ENCODE data around the gene LINC01488. TPM values are rescaled to one million over a fixed set of nuclear protein-coding genes. Genes with fewer than 3 reads are reported as not detected.

Gene LINC01488
- total and polyA plus RNA-seq, 9 donors: 0.04 to 0.16 (median 0.10) TPM; not detected in 2

GRCh38 chr11:69438286-69438920, 43.1 kb upstream of the LINC01488 start:
- Histone ChIP-seq H3K9me3 (replicated peaks; ENCODE audit: control insufficient read depth, low read depth, low read length) (no peaks in the 10 kb centered on the region), H3K36me3 (ENCODE audit: control insufficient read depth, insufficient read depth, low read length) (no peaks in the 10 kb centered on the region), H3K4me3 (ENCODE audit: low read length) (no peak overlapping the region), H3K27me3 (ENCODE audit: control insufficient read depth, insufficient read depth, low read length) (peaks cover 7% of the 10 kb centered on the region), H3K4me1 (ENCODE audit: control insufficient read depth, insufficient read depth, low read length) (peaks cover 49% of the 10 kb centered on the region), H3K27ac (ENCODE audit: low read length) (no peak overlapping the region)
- DNase-seq: no peak
- 76% methylated on average over 17 of the region's 25 CpGs for WGBS (ENCODE audit: insufficient coverage)

- Histone ChIP-seq H3K36me3 (ENCODE audit: control insufficient read depth, insufficient read depth, low read length) (no peaks in the 10 kb centered on the region), H3K4me3 (ENCODE audit: low read length) (no peak overlapping the region), H3K4me1 (ENCODE audit: control insufficient read depth, insufficient read depth, low read length) (peaks cover 56% of the 10 kb centered on the region), H3K27ac (ENCODE audit: low read length) (no peak overlapping the region), H3K27me3 (ENCODE audit: control insufficient read depth, insufficient read depth, low read length) (peaks cover 5% of the 10 kb centered on the region), H3K9me3 (replicated peaks; ENCODE audit: control insufficient read depth, low read depth, low read length) (no peaks in the 10 kb centered on the region)
- WGBS (ENCODE audit: insufficient coverage): 70% methylated on average over 2 of the region's 2 CpGs
- no peak for DNase-seq
These were observed 42.3 kb upstream of the LINC01488 start for GRCh38 chr11:69439127-69439526.

- Histone ChIP-seq H3K4me1 (ENCODE audit: control insufficient read depth, insufficient read depth, low read length) (peaks cover 60% of the 10 kb centered on the region), H3K36me3 (ENCODE audit: control insufficient read depth, insufficient read depth, low read length) (no peaks in the 10 kb centered on the region), H3K27me3 (ENCODE audit: control insufficient read depth, insufficient read depth, low read length) (peaks cover 5% of the 10 kb centered on the region), H3K27ac (ENCODE audit: low read length) (no peak overlapping the region), H3K9me3 (replicated peaks; ENCODE audit: control insufficient read depth, low read depth, low read length) (no peaks in the 10 kb centered on the region), H3K4me3 (ENCODE audit: low read length) (no peak overlapping the region)
- WGBS (ENCODE audit: insufficient coverage): 90% methylated on average over 8 of the region's 13 CpGs
- DNase-seq: no peak
These were observed 41.6 kb upstream of the LINC01488 start for GRCh38 chr11:69439651-69440464.

GRCh38 chr11:69440876-69441275, 40.6 kb upstream of the LINC01488 start:
- no peaks in the 10 kb centered on the region for H3K9me3 ChIP-seq (replicated peaks; ENCODE audit: control insufficient read depth, low read depth, low read length)
- H3K36me3 ChIP-seq (ENCODE audit: control insufficient read depth, insufficient read depth, low read length): no peaks in the 10 kb centered on the region
- H3K4me3 ChIP-seq (ENCODE audit: low read length): no peak overlapping the region
- H3K27me3 ChIP-seq (ENCODE audit: control insufficient read depth, insufficient read depth, low read length): peaks cover 1% of the 10 kb centered on the region
- peaks cover 58% of the 10 kb centered on the region for H3K4me1 ChIP-seq (ENCODE audit: control insufficient read depth, insufficient read depth, low read length)
- DNase-seq: no peak
- no peak overlapping the region for H3K27ac ChIP-seq (ENCODE audit: low read length)
- WGBS (ENCODE audit: insufficient coverage): 91% methylated on average over 4 of the region's 6 CpGs

- no peaks in the 10 kb centered on the region for H3K27me3 ChIP-seq (ENCODE audit: control insufficient read depth, insufficient read depth, low read length)
- no peak overlapping the region for H3K4me3 ChIP-seq (ENCODE audit: low read length)
- no peaks in the 10 kb centered on the region for H3K9me3 ChIP-seq (replicated peaks; ENCODE audit: control insufficient read depth, low read depth, low read length)
- H3K36me3 ChIP-seq (ENCODE audit: control insufficient read depth, insufficient read depth, low read length): no peaks in the 10 kb centered on the region
- peak overlapping the region; percentile 98 for H3K27ac ChIP-seq (ENCODE audit: low read length)
- no peak for DNase-seq
- 64% methylated on average over 8 of the region's 10 CpGs for WGBS (ENCODE audit: insufficient coverage)
- H3K4me1 ChIP-seq (ENCODE audit: control insufficient read depth, insufficient read depth, low read length): peaks cover 46% of the 10 kb centered on the region
These were observed 39.3 kb upstream of the LINC01488 start for GRCh38 chr11:69442012-69442806.

GRCh38 chr11:69442807-69443137, 38.7 kb upstream of the LINC01488 start:
- no peaks in the 10 kb centered on the region for H3K36me3 ChIP-seq (ENCODE audit: control insufficient read depth, insufficient read depth, low read length)
- no peaks in the 10 kb centered on the region for H3K9me3 ChIP-seq (replicated peaks; ENCODE audit: control insufficient read depth, low read depth, low read length)
- WGBS (ENCODE audit: insufficient coverage): 6% methylated on average over 9 of the region's 10 CpGs
- DNase-seq: peak; percentile 96
- H3K4me3 ChIP-seq (ENCODE audit: low read length): no peak overlapping the region
- H3K27ac ChIP-seq (ENCODE audit: low read length): peak overlapping the region; percentile 98
- H3K27me3 ChIP-seq (ENCODE audit: control insufficient read depth, insufficient read depth, low read length): no peaks in the 10 kb centered on the region
- H3K4me1 ChIP-seq (ENCODE audit: control insufficient read depth, insufficient read depth, low read length): peaks cover 45% of the 10 kb centered on the region

- no peaks in the 10 kb centered on the region for H3K27me3 ChIP-seq (ENCODE audit: control insufficient read depth, insufficient read depth, low read length)
These were observed 38.1 kb upstream of the LINC01488 start for GRCh38 chr11:69443138-69443967.

GRCh38 chr11:69443968-69444364, 37.5 kb upstream of the LINC01488 start:
- Histone ChIP-seq H3K36me3 (ENCODE audit: control insufficient read depth, insufficient read depth, low read length) (no peaks in the 10 kb centered on the region), H3K4me1 (ENCODE audit: control insufficient read depth, insufficient read depth, low read length) (peaks cover 52% of the 10 kb centered on the region), H3K27me3 (ENCODE audit: control insufficient read depth, insufficient read depth, low read length) (no peaks in the 10 kb centered on the region), H3K9me3 (replicated peaks; ENCODE audit: control insufficient read depth, low read depth, low read length) (no peaks in the 10 kb centered on the region), H3K27ac (ENCODE audit: low read length) (peak overlapping the region; percentile 98), H3K4me3 (ENCODE audit: low read length) (peak overlapping the region; percentile 42)
- peak; percentile 82 for DNase-seq
- 4% methylated on average over 5 of the region's 6 CpGs for WGBS (ENCODE audit: insufficient coverage)

More at GRCh38 chr11:69443138-69443967, 38.1 kb upstream of the LINC01488 start:
- Histone ChIP-seq H3K4me3 (ENCODE audit: low read length) (peak overlapping the region; percentile 42), H3K4me1 (ENCODE audit: control insufficient read depth, insufficient read depth, low read length) (peaks cover 46% of the 10 kb centered on the region), H3K27ac (ENCODE audit: low read length) (peak overlapping the region; percentile 98), H3K9me3 (replicated peaks; ENCODE audit: control insufficient read depth, low read depth, low read length) (no peaks in the 10 kb centered on the region), H3K36me3 (ENCODE audit: control insufficient read depth, insufficient read depth, low read length) (no peaks in the 10 kb centered on the region)
- peak; percentile 98 for DNase-seq
- under 1% methylated on average over 44 of the region's 48 CpGs for whole genome bisulfite sequencing (ENCODE audit: insufficient coverage)

- Histone ChIP-seq H3K4me1 (ENCODE audit: control insufficient read depth, insufficient read depth, low read length) (peaks cover 58% of the 10 kb centered on the region), H3K9me3 (replicated peaks; ENCODE audit: control insufficient read depth, low read depth, low read length) (no peaks in the 10 kb centered on the region), H3K27ac (ENCODE audit: low read length) (peak overlapping the region; percentile 98), H3K36me3 (ENCODE audit: control insufficient read depth, insufficient read depth, low read length) (no peaks in the 10 kb centered on the region), H3K27me3 (ENCODE audit: control insufficient read depth, insufficient read depth, low read length) (no peaks in the 10 kb centered on the region), H3K4me3 (ENCODE audit: low read length) (no peak overlapping the region)
- WGBS (ENCODE audit: insufficient coverage): 32% methylated on average over 23 of the region's 32 CpGs
- peak; percentile 90 for DNase-seq
These were observed 36.9 kb upstream of the LINC01488 start for GRCh38 chr11:69444381-69445130.
